Keratinocyte (primary cell): ENCODE measurements around the gene EMP2. TPM values are rescaled to one million over a fixed set of nuclear protein-coding genes. Genes with fewer than 3 reads are reported as not detected.

ENCODE experiments used
- DNase-seq: peaks from one replicate; pipeline ENCODE4 v3.0.0-alpha.2; 2011; ENCODE audit warnings: low read depth, missing footprints, low spot score
- FAIRE-seq: peaks from 2 replicates; lab custom pipeline; 2011; peaks lifted over from hg19 to GRCh38; lab: Jason Lieb, UNC
- H2AFZ ChIP-seq: 2 replicates; pipeline ENCODE4 v1.6.0; 2012; ENCODE audit warnings: low read length, control low read depth, inconsistent platforms; ENCODE audit not compliant: control insufficient read depth
- H3K27ac ChIP-seq: 2 replicates; pipeline ENCODE4 v1.5.1; 2011; ENCODE audit warnings: low read length; ENCODE audit not compliant: control insufficient read depth, insufficient read depth
- H3K27me3 ChIP-seq: 3 replicates; pipeline ENCODE4 v1.6.0; 2011; ENCODE audit warnings: low read length; ENCODE audit not compliant: control insufficient read depth, insufficient read depth; ENCODE audit errors: extremely low read depth
- H3K36me3 ChIP-seq, 2 experiments: 2 replicates in 1 of 2; 3 replicates in 1 of 2; pipeline ENCODE4 v1.5.1; 2011; ENCODE audit warnings: low read length in 2 of 2, mild to moderate bottlenecking in 1 of 2; ENCODE audit not compliant: control insufficient read depth in 2 of 2, insufficient read depth in 2 of 2; ENCODE audit errors: extremely low read depth in 1 of 2
- H3K4me1 ChIP-seq: 3 replicates; pipeline ENCODE4 v1.5.1; 2011; ENCODE audit warnings: low read length; ENCODE audit not compliant: control insufficient read depth, insufficient read depth; ENCODE audit errors: extremely low read depth
- H3K4me2 ChIP-seq: 3 replicates; pipeline ENCODE4 v1.6.0; 2011; ENCODE audit warnings: low read depth, low read length; ENCODE audit not compliant: control insufficient read depth, insufficient read depth; ENCODE audit errors: extremely low read depth
- H3K4me3 ChIP-seq, 3 experiments: fragments of 200-600 bp in 1 of 3; sonication (generic) in 1 of 3; 2 replicates in 2 of 3; 3 replicates in 1 of 3; pipeline ENCODE4 v1.5.1; 2011 to 2016; ENCODE audit warnings: low read length in 3 of 3, mild to moderate bottlenecking in 3 of 3, control low read depth in 2 of 3, inconsistent platforms in 1 of 3, low read depth in 1 of 3, mixed read lengths in 1 of 3, mixed run types in 1 of 3, moderate library complexity in 1 of 3; ENCODE audit not compliant: control insufficient read depth in 2 of 3, insufficient read depth in 2 of 3; ENCODE audit errors: extremely low read depth in 1 of 3
- H3K79me2 ChIP-seq: 2 replicates; pipeline ENCODE4 v1.6.0; 2012; ENCODE audit warnings: low read length; ENCODE audit not compliant: control insufficient read depth, insufficient read depth
- H3K9ac ChIP-seq: 3 replicates; pipeline ENCODE4 v1.6.0; 2011; ENCODE audit warnings: low read length; ENCODE audit not compliant: control insufficient read depth, insufficient read depth; ENCODE audit errors: extremely low read depth
- H3K9me1 ChIP-seq: 3 replicates; pipeline ENCODE4 v1.6.0; 2011; ENCODE audit warnings: low read length; ENCODE audit not compliant: control insufficient read depth, insufficient read depth; ENCODE audit errors: extremely low read depth
- H3K9me3 ChIP-seq: 2 replicates; pipeline ENCODE4 v1.5.1; 2012; ENCODE audit warnings: low read depth, low read length; ENCODE audit not compliant: control insufficient read depth
- H4K20me1 ChIP-seq: 3 replicates; pipeline ENCODE4 v1.6.0; 2011; ENCODE audit warnings: low read length; ENCODE audit not compliant: control insufficient read depth, insufficient read depth; ENCODE audit errors: extremely low read depth
- EZH2 ChIP-seq: IDR thresholded peaks from one replicate; pipeline ENCODE4 v1.6.1; 2012; ENCODE audit warnings: inconsistent platforms, mild to moderate bottlenecking, low read length, moderate library complexity
- dilution Hi-C: fragments of 300-500 bp; cut with MboI; formaldehyde crosslinking; loops from one replicate; pipeline ENCODE4 v1.7.0; 2020; ENCODE audit warnings: low sequenced_read_pairs; ENCODE audit not compliant: extremely low pct_ligation_motif_present
- polyA plus RNA-seq, 5 experiments: library from polyadenylated mRNA; depleted of rRNA in 3 of 5; stranded (reverse) in 3 of 5; stranded (forward) in 1 of 5; unstranded in 1 of 5; fragments of >200 nt; gene quantifications; 1 replicate in 1 of 5; 2 replicates in 3 of 5; 3 replicates in 1 of 5; pipeline versions ENCODE4 v1.2.1 to v1.2.3, GENCODE V29; 2011 to 2012; ENCODE audit warnings: missing spikeins in 2 of 5, low read depth in 1 of 5, low replicate concordance in 1 of 5
- TF ChIP-seq, protein P1 (sequence below), 3 experiments: IDR thresholded peaks in 1 of 3; conservative IDR thresholded peaks in 1 of 3; optimal IDR thresholded peaks in 1 of 3; 2 replicates in 2 of 3; 3 replicates in 1 of 3; pipeline versions ENCODE3 to v1.5.1; 2011; ENCODE audit warnings: low read length in 3 of 3, mild to moderate bottlenecking in 3 of 3, moderate library complexity in 2 of 3, control low read depth in 1 of 3, inconsistent platforms in 1 of 3; ENCODE audit not compliant: insufficient read depth in 2 of 3; ENCODE audit errors: extremely low read depth in 1 of 3

Gene EMP2
- polyA plus RNA-seq, 1 donor (not counting 4 experiments of a cell fraction or from before 2014, with no cell fraction given): 19.1 TPM

DNA sequence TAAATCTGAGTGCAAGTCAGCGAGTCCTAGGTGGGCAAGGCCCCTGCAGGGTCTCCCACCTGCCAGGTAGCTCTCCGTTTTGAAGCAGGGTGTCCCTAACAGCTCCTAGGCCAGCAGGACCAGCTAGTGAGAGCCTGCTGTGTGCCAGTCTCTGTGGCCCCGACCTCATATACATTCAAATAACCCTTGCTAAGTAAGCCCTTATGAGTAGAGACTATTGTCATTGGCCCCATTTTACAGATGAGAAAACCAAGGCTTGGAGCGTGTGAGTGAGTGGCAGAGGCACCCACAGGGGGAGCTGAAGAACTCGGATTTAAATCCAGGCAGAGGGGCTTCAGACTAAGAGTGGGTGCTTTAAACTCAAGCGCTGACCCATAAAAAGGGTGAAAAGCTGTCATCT is 39.7 kb upstream of the EMP2 start:
- TF ChIP-seq EZH2: no peak
- TF ChIP-seq, protein P1, sequence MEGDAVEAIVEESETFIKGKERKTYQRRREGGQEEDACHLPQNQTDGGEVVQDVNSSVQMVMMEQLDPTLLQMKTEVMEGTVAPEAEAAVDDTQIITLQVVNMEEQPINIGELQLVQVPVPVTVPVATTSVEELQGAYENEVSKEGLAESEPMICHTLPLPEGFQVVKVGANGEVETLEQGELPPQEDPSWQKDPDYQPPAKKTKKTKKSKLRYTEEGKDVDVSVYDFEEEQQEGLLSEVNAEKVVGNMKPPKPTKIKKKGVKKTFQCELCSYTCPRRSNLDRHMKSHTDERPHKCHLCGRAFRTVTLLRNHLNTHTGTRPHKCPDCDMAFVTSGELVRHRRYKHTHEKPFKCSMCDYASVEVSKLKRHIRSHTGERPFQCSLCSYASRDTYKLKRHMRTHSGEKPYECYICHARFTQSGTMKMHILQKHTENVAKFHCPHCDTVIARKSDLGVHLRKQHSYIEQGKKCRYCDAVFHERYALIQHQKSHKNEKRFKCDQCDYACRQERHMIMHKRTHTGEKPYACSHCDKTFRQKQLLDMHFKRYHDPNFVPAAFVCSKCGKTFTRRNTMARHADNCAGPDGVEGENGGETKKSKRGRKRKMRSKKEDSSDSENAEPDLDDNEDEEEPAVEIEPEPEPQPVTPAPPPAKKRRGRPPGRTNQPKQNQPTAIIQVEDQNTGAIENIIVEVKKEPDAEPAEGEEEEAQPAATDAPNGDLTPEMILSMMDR (optimal IDR thresholded peaks at IDR 0.05 in 1 of 3, IDR thresholded peaks at IDR 0.05 in 1 of 3, conservative IDR thresholded peaks at IDR 0.05 in 1 of 3; ENCODE audit: extremely low read depth in 1 of 3, insufficient read depth in 2 of 3, low read length in 3 of 3): no peak
- H3K9me1 ChIP-seq: no peaks in the 10 kb centered on the region
- H3K27ac ChIP-seq: no peak overlapping the region
- peaks cover 38% of the 10 kb centered on the region for H3K4me1 ChIP-seq
- H3K36me3 ChIP-seq: no peaks in the 10 kb centered on the region
- dilution Hi-C loops: no loop called here
- H3K4me2 ChIP-seq: no peak overlapping the region
- DNase-seq (no peak), FAIRE-seq (no peak)
- no peak overlapping the region for H2AFZ ChIP-seq
- H3K9me3 ChIP-seq: no peaks in the 10 kb centered on the region
- no peaks in the 10 kb centered on the region for H3K27me3 ChIP-seq
- no peaks in the 10 kb centered on the region for H3K79me2 ChIP-seq
- H3K4me3 ChIP-seq: no peak overlapping the region
- H3K9ac ChIP-seq: no peak overlapping the region
- H4K20me1 ChIP-seq: no peaks in the 10 kb centered on the region

DNA sequence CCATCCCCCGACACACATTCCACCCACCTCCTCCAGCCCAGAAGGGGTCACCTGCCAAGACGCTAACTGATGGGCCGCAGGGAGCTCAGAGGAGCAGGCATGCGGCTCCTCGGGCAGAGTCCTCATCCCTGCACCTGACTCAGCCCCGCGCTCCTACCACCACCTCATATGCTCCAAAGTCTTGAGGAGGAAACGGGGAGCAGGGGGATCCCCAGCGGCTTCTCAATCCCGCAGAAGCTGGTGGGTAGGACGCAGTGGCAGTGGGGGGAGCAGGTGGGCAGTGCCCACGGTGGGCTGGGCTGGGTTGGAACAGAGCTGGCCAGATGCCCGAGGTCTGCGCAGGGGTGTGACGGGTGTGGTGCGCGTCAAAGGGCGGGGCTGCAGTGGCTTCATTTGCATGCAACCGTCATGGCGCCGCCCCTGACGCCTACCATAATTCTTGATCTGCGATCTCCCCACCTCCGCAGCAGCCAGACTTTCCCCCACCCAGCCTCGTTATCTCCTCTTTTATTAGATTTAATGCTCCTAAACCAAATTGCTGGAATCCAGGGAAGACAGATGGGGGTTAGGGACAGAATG is 39.0 kb upstream of the EMP2 start:
- Histone ChIP-seq H3K9me3 (no peaks in the 10 kb centered on the region), H4K20me1 (no peaks in the 10 kb centered on the region), H3K4me2 (peak overlapping the region; percentile 70), H3K79me2 (no peaks in the 10 kb centered on the region), H3K4me3 (peak overlapping the region in 2 of 3 experiments; percentile 5 to 51), H2AFZ (peak overlapping the region; percentile 65), H3K27ac (no peak overlapping the region), H3K36me3 (no peaks in the 10 kb centered on the region), H3K9ac (no peak overlapping the region), H3K4me1 (peaks cover 38% of the 10 kb centered on the region), H3K9me1 (no peaks in the 10 kb centered on the region), H3K27me3 (no peaks in the 10 kb centered on the region)
- TF ChIP-seq, protein P1 (optimal IDR thresholded peaks at IDR 0.05 in 1 of 3, IDR thresholded peaks at IDR 0.05 in 1 of 3, conservative IDR thresholded peaks at IDR 0.05 in 1 of 3; ENCODE audit: extremely low read depth in 1 of 3, insufficient read depth in 2 of 3, low read length in 3 of 3): no peak
- no peak for TF ChIP-seq EZH2
- no peak for FAIRE-seq
- dilution Hi-C loops: no loop called here
- no peak for DNase-seq
